ENCODE measurements around the gene BRINP3.

GRCh38 chr1:190175320-190175719 lies 302.3 kb downstream of the BRINP3 start:
- TF ChIP-seq EZH2 (IDR thresholded peaks at IDR 0.05; ENCODE audit: borderline replicate concordance, low read length) (no peak), CTCF (IDR thresholded peaks at IDR 0.05; ENCODE audit: low read length) (no peak)
